Stimulated activated CD4-positive, alpha-beta T cell treated with anti-CD3 and anti-CD28 coated beads, Interleukin-12 subunit alpha, Interleukin-12 subunit beta, amount 100 ng/mL, for 24 hours (primary cell): ENCODE results near the gene VMAC.
A peak's percentile ranks its signal among the peaks of the same experiment; 100 is the strongest.
"Not testable (repeated sequence)": the region's sequence is repeated elsewhere in the genome, so short reads cannot be mapped to it uniquely, and the experiment has no call there.

ENCODE experiments used
- DNase-seq, 2 experiments: peaks; one replicate each; pipeline ENCODE4 v3.0.0-alpha.2; 2020; ENCODE audit warnings: low read depth in 2 of 2

The VMAC gene

GRCh38 chr19:5884065-5884811 lies 20.4 kb upstream of the VMAC start:
- DNase-seq: not testable (repeated sequence)

GRCh38 chr19:5889288-5889971 lies 15.2 kb upstream of the VMAC start:
- no peak for DNase-seq

GRCh38 chr19:5890099-5890498 lies 14.6 kb upstream of the VMAC start:
- no peak for DNase-seq

GRCh38 chr19:5891572-5891937 lies 13.1 kb upstream of the VMAC start:
- DNase-seq: no peak

DNA sequence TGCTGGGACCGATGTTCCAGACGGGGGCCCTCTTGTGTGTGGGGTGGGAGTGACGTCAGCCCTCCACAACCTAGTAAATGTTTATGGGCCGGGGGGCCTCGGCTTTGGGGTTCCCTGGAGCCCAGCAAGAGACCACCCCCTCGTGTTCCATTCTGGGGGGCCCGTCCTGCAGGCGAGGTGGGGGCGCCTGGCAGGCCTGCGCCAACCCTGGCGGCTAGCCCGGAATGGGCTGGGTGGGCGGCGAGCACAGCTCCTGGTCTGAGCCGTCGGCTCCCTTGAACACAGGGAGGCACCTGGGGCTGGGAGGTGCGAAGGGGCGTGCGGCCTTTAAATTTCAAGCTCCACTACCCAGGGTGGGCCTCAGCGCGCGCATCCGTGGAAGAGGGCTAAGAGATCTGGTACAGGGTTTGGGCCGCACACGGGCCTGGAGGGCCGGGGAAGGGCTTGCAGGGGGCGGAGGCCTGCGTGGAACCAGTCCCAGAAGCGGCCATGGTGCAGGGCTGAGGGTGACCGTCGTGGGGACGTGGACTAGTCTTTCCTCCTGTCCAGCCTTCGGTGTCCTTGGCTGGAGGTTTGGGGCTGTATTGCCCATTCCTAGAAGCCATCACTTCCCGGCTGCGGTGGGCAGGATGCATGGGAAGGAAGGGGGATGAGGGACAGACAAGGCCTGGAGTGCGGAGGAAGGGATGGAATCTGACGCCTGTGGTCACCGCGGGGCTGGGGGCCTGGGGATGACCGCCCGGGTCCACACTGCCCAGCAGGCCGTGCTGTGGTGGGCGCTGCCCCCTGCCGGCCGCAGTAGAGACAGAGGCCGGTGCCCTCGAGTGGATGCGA lies 12.5 kb upstream of the VMAC start:
- DNase-seq: no peak

DNA sequence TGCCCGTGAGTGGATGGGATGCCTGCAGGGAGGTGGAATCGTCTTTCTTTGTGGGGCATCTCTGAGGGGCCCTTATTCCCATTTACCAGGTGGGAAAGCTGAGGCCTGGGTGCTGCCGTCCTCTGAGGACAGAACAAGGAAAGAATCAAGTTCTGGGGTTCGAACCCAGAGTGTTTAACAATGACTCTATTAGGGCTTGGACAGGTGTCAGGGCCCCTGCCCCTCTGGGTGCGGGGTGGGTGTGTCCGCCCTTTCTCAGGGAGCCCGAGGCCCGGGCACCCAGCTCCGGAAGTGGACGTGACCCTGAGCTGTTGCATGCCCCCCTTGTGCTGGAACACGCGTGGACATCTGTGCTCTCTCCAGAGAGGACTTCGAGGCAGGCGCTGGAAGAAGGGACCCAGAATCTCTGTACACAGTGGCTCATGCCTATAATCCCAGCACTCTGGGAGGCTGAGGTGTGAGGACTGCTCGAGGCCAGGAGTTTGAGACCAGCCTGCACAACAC lies 11.8 kb upstream of the VMAC start:
- no peak for DNase-seq

- no peak for DNase-seq
Observed at GRCh38 chr19:5893296-5893903, 11.3 kb upstream of the VMAC start.

DNA sequence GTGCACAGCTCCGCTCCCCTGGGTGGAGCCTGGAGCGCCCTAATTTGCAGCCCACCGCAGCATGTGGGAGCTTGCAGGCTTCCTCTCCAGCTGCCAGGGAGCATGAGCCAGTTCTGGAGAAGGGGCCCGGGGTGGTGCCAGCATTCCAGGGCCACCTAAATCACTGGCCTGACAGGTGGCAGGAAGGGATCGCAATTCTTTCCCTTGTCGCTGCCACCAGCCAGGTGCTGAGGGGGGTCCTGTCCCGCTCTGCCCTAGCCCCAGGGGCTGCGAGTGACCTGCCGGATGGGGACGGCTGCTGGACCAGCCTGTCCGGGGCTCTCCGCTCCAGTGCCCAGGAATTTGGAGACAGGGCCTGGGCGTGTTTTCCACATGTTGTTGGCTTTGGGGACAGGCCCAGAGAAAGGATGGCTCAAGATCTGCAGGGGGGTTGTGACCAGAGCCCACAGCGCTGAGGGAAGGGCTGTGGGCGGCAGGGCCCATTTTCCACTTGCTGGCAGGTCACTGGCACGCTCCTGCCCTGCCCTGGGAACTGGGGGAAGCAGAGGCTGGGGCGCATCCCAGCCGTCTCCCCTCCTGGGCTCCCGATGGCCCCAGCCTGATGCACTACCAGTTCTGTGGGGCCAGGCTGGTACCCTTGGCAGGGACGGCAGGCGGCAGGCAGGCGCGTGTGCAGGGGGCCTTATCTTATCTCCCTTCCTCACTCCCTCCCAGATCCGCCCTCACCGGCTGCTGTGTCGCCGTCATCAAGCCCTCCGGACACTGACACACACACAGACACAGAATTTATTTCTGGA lies 10.6 kb upstream of the VMAC start:
- no peak for DNase-seq

GRCh38 chr19:5894704-5895349 lies 9.8 kb upstream of the VMAC start:
- no peak for DNase-seq

DNA sequence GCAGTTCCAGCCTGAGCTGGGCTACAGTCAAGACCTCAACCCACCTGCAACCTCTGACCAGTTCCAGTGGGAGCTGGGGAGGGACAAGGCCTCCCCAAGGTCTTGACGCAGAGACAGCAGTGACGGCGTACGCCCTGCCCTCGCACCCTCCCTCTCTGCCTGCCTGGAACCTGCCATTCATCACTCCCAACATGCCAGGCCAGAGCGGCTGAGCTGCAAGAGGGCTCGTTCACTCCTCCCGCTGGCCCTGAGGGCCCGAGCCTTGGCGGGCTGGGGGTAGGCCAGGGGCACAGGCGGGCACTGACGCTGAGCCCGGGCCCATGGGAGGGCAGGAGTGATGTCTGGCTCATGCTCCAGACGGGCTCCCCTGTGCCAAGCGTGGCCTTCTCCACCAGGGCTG lies 9.3 kb upstream of the VMAC start:
- no peak for DNase-seq

- DNase-seq: no peak
Observed at GRCh38 chr19:5895890-5896289, 8.8 kb upstream of the VMAC start.

DNA sequence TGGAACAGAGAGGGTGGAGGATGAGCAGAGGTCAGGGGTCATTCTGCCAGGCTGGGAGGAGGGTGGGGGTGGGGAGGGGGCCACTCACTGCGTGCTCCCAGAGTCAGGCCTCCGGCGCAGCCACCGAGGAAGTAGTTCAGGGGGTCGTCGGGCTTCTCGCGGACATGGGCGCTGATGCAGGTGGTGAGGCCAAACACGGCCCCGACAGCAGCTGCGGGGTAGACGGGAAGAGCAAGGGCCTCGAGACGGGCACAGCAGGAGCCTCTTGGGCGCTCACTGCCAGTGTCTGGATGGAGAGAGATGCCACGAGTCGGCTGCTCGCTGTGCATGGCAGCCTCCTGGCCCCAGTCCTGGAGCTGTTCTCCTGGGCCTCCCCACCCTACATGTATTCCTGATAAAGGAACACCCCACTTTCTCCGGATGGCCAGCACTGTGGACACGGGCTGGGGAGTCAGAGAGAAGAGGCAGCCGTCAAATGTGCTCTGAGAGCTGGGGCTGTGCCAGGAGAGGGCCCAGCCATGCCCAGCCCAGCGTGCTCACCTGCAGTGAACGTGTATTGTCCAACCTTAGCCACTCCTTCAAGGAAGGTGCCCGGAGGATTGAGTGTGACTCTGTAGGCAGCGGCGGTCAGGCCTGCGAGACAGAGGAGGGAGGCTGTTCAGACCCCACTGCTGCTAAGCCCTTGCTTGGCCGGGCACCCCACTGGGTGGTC lies 8.2 kb upstream of the VMAC start:
- DNase-seq: no peak

DNA sequence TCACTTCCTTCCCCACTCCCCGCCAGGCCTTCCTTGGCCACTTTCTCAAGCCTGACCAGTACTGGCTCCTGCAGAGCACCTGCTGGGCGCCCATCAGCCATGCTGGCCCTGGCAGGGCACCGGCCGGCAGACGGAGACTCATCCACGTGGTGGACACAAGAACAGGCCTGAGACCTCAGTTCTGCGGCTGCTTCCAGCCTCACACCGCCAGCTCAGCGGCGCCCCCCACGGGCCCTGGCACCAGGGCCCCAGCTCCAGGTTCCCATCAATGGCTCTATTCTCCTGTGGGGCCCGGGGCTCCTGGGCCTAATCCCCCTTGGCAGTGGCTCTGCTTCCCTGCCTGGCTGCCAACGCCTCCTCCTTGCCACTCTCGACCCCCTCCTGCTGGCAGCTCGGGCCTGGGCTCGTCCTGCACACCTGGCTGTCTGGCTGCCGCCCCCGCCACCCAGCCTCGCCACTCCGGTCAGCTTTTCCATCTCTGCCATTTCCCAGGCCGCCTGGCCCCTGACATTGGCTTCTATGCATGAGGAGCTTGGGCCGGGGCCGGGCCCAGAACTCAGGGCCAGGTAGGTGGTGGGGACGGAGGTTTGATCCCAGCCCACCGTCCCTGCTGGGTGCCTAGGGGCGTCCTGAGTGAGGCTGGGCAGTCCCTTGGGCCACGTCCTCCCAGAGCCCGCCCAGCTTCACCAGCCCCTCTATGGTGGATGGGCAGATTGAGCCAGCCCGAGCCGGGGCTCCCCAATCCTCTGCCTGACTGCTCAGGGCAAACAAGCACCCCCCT lies 7.3 kb upstream of the VMAC start:
- no peak for DNase-seq

DNA sequence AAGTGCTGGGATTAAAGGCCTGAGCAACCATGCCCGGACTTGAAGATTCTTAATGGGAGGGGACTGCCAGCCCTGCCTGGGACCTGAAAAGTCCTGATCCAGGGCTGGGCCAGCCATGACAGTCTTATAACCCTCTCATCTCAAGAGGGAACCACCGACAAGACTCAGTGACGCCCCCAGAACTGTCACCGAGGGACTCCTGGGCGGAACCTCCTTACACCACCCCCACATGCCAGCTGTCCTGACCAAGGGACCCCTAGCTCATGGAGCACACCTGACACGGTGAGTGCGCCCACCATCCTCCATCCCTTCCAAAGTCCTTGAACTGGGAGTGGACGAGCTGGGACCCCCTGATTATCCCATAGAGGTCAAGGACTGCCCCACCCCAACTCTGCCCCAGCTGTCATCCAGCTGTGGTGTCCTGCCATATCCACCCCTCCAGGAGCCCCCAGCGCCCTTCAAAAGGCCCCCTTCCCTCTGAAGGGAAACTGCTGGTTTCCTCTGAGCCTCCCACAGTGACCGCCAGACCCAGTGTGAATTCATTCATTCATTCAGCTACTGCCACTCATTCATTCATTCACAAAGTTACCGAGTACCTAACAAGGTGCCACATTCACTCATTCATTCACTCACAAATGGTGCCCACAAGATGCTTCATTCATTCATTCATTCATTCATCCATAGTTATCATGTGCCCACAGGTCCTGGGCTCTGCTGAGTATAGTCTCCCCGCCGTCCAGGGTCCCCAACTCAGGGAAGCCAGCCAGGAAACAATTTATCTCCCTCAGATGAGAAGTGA lies 4.7 kb upstream of the VMAC start:
- no peak for DNase-seq

- no peak for DNase-seq
Observed at GRCh38 chr19:5900976-5901375, 3.7 kb upstream of the VMAC start.

DNA sequence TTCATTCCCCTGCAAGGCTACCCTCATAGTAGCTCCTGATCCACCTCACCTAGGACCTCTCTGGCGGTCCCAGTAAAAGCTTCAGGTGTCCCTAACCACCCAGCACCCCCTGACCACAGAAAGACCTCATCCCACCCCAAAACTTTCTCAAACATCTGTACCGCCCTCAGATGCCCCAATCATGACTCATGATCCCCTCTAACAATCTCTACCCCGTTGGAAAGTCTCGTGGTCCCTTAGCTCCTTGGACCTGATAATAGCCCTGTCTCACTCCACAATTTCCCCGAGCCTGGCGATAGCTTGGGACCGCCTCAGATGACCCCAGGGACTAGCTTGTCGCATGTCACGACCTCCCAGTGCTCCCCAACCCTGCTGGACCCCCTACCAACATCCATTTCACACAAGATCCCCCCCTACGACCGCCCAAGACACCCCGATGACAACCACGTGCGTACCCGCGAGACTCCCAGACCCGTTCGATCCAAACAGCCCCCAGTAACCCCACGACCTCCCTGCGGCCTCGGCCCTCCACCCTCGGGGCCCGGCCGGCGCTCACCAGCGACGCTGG lies 1.5 kb upstream of the VMAC start:
- no peak for DNase-seq

DNA sequence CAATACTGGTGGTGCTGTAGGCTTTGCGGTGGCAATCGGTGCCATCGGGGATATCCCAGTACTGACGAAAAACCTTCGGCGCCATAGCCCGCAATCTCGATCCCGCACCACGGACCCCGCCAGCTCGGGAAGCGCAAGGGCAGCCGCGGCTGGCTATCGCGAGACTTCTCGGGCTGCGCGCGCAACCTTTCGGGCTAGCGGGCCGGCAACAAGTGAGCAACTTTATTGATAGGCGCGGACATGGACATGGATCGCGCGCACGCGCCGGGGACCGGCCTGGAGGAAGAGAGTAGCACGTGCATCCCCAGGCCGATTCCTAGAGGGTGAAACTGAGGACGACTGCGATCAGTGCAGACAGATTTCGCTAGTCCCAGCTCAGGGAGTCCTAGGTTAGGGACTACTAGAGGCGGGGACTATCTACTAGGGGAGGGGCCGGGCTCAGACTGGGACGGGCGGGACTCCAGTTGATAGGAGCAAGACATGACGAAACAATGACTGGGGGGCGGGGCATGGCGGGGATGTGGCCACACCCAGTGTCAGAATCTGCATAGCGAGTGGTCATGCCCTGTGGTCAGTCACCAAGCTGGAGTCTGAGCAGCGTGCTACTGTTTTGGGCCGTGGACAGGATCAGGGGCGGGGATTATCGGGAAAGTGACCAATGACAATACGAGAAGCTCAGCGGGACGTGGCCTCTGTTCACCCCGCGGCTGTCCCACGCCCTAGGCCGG lies 884 bp upstream of the VMAC start, which contains the start of gene NDUFA11:
Gene NDUFA11, minus strand, starts transcription at position 167 of the 728 bp plus-strand sequence. Its CDS starts 82 bp downstream, at position 85.
- peak; percentile 94 to 97 for DNase-seq
